Nephron (organoid): ENCODE data around the gene GPR35.

ENCODE experiments used
- H3K27ac Mint-ChIP-seq, 3 experiments: 2 replicates each; pipeline ENCODE4 v1.8.0; 2020; ENCODE audit warnings: mixed read lengths in 3 of 3, mild to moderate bottlenecking in 2 of 3, moderate library complexity in 1 of 3
- H3K27me3 Mint-ChIP-seq: 2 replicates; pipeline ENCODE4 v1.8.0; 2021; ENCODE audit warnings: low read depth, mild to moderate bottlenecking, moderate library complexity, mixed read lengths
- H3K36me3 Mint-ChIP-seq: 2 replicates; pipeline ENCODE4 v1.8.0; 2020; ENCODE audit warnings: low read depth, mixed read lengths
- H3K4me1 Mint-ChIP-seq: 2 replicates; pipeline ENCODE4 v1.8.0; 2020; ENCODE audit warnings: mixed read lengths
- H3K4me3 Mint-ChIP-seq, 3 experiments: 2 replicates each; pipeline ENCODE4 v1.8.0; 2020; ENCODE audit warnings: mild to moderate bottlenecking in 3 of 3, mixed read lengths in 3 of 3, moderate library complexity in 2 of 3
- H3K9me3 Mint-ChIP-seq: 2 replicates; pipeline ENCODE4 v1.8.0; 2020; ENCODE audit warnings: mixed read lengths
- CTCF ChIP-seq, 3 experiments: fragments of 200-600 bp; sonication (generic); IDR thresholded peaks; one replicate each; pipeline ENCODE4 v1.5.0; 2021; ENCODE audit warnings: antibody characterized with exemption in 3 of 3; ENCODE audit not compliant: unreplicated experiment in 3 of 3

Gene GPR35

GRCh38 chr2:240624950-240625621 is at the start of gene GPR35:
Gene GPR35 (plus strand): TSS chr2:240625480. CDS start chr2:240629953, 4,473 bp downstream.
- Mint-ChIP-seq H3K36me3 (no peaks in the 10 kb centered on the region), H3K27ac (no peak within 1 kb of the TSS), H3K9me3 (no peaks in the 10 kb centered on the region), H3K27me3 (no peaks in the 10 kb centered on the region), H3K4me3 (no peak within 1 kb of the TSS), H3K4me1 (peaks cover 5% of the 10 kb centered on the region)
- TF ChIP-seq CTCF (IDR thresholded peaks at IDR 0.05; ENCODE audit: unreplicated experiment in 3 of 3) = no peak

GRCh38 chr2:240576036-240576435 is 49.2 kb upstream of the GPR35 start:
- Mint-ChIP-seq H3K36me3 (peaks cover 12% of the 10 kb centered on the region), H3K4me3 (no peak overlapping the region), H3K27ac (no peak overlapping the region), H3K4me1 (no peaks in the 10 kb centered on the region), H3K9me3 (no peaks in the 10 kb centered on the region), H3K27me3 (no peaks in the 10 kb centered on the region)
- no peak for TF ChIP-seq CTCF (IDR thresholded peaks at IDR 0.05; ENCODE audit: unreplicated experiment in 3 of 3)

GRCh38 chr2:240576436-240577205 is 48.7 kb upstream of the GPR35 start:
- no peak for TF ChIP-seq CTCF (IDR thresholded peaks at IDR 0.05; ENCODE audit: unreplicated experiment in 3 of 3)
- no peaks in the 10 kb centered on the region for H3K9me3 Mint-ChIP-seq
- H3K36me3 Mint-ChIP-seq = peaks cover 18% of the 10 kb centered on the region
- no peak overlapping the region for H3K4me3 Mint-ChIP-seq
- H3K4me1 Mint-ChIP-seq = no peaks in the 10 kb centered on the region
- H3K27me3 Mint-ChIP-seq = no peaks in the 10 kb centered on the region
- H3K27ac Mint-ChIP-seq = no peak overlapping the region

GRCh38 chr2:240577281-240578109 is 47.8 kb upstream of the GPR35 start:
- no peaks in the 10 kb centered on the region for H3K27me3 Mint-ChIP-seq

GRCh38 chr2:240578110-240578450 is 47.2 kb upstream of the GPR35 start:
- H3K27me3 Mint-ChIP-seq = no peaks in the 10 kb centered on the region

More at GRCh38 chr2:240577281-240578109, 47.8 kb upstream of the GPR35 start:
- H3K27ac Mint-ChIP-seq = no peak overlapping the region
- H3K9me3 Mint-ChIP-seq = no peaks in the 10 kb centered on the region
- H3K36me3 Mint-ChIP-seq = peaks cover 27% of the 10 kb centered on the region
- no peak for TF ChIP-seq CTCF (IDR thresholded peaks at IDR 0.05; ENCODE audit: unreplicated experiment in 3 of 3)
- no peak overlapping the region for H3K4me3 Mint-ChIP-seq
- H3K4me1 Mint-ChIP-seq = peaks cover 5% of the 10 kb centered on the region

More at GRCh38 chr2:240578110-240578450, 47.2 kb upstream of the GPR35 start:
- Mint-ChIP-seq H3K4me3 (no peak overlapping the region), H3K27ac (no peak overlapping the region), H3K36me3 (peaks cover 31% of the 10 kb centered on the region), H3K9me3 (no peaks in the 10 kb centered on the region), H3K4me1 (peaks cover 7% of the 10 kb centered on the region)
- no peak for TF ChIP-seq CTCF (IDR thresholded peaks at IDR 0.05; ENCODE audit: unreplicated experiment in 3 of 3)
